ENCODE data around the gene NFYB. TPM values are rescaled to one million over a fixed set of nuclear protein-coding genes. Genes with fewer than 3 reads are reported as not detected.
A peak's percentile ranks its signal among the peaks of the same experiment; 100 is the strongest.

Gene NFYB
- total RNA-seq, 3 donors from 2014 or later (not counting 1 experiment from before 2014, with no cell fraction given): 13.3 to 17.4 (median 13.6) TPM

DNA sequence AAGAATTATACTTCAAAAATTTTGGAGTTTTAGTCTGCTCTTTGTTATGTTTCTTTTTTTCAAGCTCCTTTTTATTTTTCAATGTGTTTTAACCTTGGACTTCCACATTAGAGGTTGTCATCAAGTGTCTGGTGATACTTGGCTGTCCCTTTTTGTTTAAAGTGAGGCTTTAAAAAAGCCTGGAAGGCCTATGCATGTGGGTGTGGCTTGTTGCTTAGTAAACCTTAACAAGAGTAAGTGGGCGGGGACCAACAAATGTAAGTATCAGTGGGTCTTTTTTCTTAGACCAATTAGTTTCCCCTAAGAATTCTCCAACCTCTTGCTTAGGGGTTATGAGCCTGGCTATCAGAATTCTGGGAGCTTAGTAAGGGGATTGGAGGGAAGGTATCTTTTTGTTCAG is 47.3 kb downstream of the NFYB start:
- ATAC-seq: no peak
- no CpG with 5 or more reads among the region's 1 CpG for WGBS (ENCODE audit: insufficient coverage)

GRCh38 chr12:104083769-104084475 is 54.1 kb downstream of the NFYB start:
- Histone ChIP-seq H3K36me3 (ENCODE audit: control insufficient read depth, insufficient read depth, low read length) (peaks cover 62% of the 10 kb centered on the region), H3K4me3 (ENCODE audit: low read length) (no peak overlapping the region), H3K27ac (ENCODE audit: low read length) (no peak overlapping the region), H3K9me3 (ENCODE audit: control insufficient read depth, insufficient read depth, low read length) (no peaks in the 10 kb centered on the region), H3K27me3 (ENCODE audit: control insufficient read depth, insufficient read depth, low read length) (no peaks in the 10 kb centered on the region), H3K4me1 (ENCODE audit: control insufficient read depth, insufficient read depth, low read length) (no peaks in the 10 kb centered on the region)
- no peaks in the 10 kb centered on the region for H3K27me3 Mint-ChIP-seq (ENCODE audit: low read depth in 2 of 2)
- WGBS (ENCODE audit: insufficient coverage): 78% methylated on average over 8 of the region's 8 CpGs
- intact Hi-C loops (cut with micrococcal nuclease): no loop called here
- H3K4me3 Mint-ChIP-seq: no peak overlapping the region
- peaks cover 7% of the 10 kb centered on the region for H3K36me3 Mint-ChIP-seq
- no peak for ATAC-seq
- peaks cover 0 to 6% of the 10 kb centered on the region in 2 donors for H3K4me1 Mint-ChIP-seq
- DNase-seq: no peak
- H3K27ac Mint-ChIP-seq: peak overlapping the region in 1 of 2 donors; percentile 19
- TF ChIP-seq, protein P1, sequence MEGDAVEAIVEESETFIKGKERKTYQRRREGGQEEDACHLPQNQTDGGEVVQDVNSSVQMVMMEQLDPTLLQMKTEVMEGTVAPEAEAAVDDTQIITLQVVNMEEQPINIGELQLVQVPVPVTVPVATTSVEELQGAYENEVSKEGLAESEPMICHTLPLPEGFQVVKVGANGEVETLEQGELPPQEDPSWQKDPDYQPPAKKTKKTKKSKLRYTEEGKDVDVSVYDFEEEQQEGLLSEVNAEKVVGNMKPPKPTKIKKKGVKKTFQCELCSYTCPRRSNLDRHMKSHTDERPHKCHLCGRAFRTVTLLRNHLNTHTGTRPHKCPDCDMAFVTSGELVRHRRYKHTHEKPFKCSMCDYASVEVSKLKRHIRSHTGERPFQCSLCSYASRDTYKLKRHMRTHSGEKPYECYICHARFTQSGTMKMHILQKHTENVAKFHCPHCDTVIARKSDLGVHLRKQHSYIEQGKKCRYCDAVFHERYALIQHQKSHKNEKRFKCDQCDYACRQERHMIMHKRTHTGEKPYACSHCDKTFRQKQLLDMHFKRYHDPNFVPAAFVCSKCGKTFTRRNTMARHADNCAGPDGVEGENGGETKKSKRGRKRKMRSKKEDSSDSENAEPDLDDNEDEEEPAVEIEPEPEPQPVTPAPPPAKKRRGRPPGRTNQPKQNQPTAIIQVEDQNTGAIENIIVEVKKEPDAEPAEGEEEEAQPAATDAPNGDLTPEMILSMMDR (IDR thresholded peaks at IDR 0.05): no peak
- H3K9me3 Mint-ChIP-seq: no peaks in the 10 kb centered on the region

More for the DNA sequence above, 47.3 kb downstream of the NFYB start:
- no peaks in the 10 kb centered on the region for H3K9me3 Mint-ChIP-seq
- Histone ChIP-seq H3K27ac (ENCODE audit: low read length) (no peak overlapping the region), H3K4me3 (ENCODE audit: low read length) (no peak overlapping the region), H3K27me3 (ENCODE audit: control insufficient read depth, insufficient read depth, low read length) (no peaks in the 10 kb centered on the region), H3K36me3 (ENCODE audit: control insufficient read depth, insufficient read depth, low read length) (peaks cover 69% of the 10 kb centered on the region), H3K4me1 (ENCODE audit: control insufficient read depth, insufficient read depth, low read length) (no peaks in the 10 kb centered on the region), H3K9me3 (ENCODE audit: control insufficient read depth, insufficient read depth, low read length) (no peaks in the 10 kb centered on the region)
- TF ChIP-seq, protein P1 (IDR thresholded peaks at IDR 0.05): no peak
- no peaks in the 10 kb centered on the region for H3K27me3 Mint-ChIP-seq (ENCODE audit: low read depth in 2 of 2)
- no peak for DNase-seq
- H3K36me3 Mint-ChIP-seq: peaks cover 31% of the 10 kb centered on the region
- peak overlapping the region; percentile 9 for H3K4me3 Mint-ChIP-seq
- intact Hi-C loops (cut with micrococcal nuclease): no loop called here
- H3K4me1 Mint-ChIP-seq: no peaks in the 10 kb centered on the region
- H3K27ac Mint-ChIP-seq: no peak overlapping the region

GRCh38 chr12:104080764-104081163 is 57.2 kb downstream of the NFYB start:
- H3K9me3 ChIP-seq (ENCODE audit: control insufficient read depth, insufficient read depth, low read length): no peaks in the 10 kb centered on the region
- peaks cover 42% of the 10 kb centered on the region for H3K36me3 ChIP-seq (ENCODE audit: control insufficient read depth, insufficient read depth, low read length)
- Mint-ChIP-seq H3K27me3 (ENCODE audit: low read depth in 2 of 2) (no peaks in the 10 kb centered on the region), H3K27ac (no peak overlapping the region), H3K36me3 (peaks cover 7% of the 10 kb centered on the region), H3K9me3 (no peaks in the 10 kb centered on the region), H3K4me1 (peaks cover 10 to 16% of the 10 kb centered on the region in 2 donors), H3K4me3 (no peak overlapping the region)
- H3K4me3 ChIP-seq (ENCODE audit: low read length): no peak overlapping the region
- no peak overlapping the region for H3K27ac ChIP-seq (ENCODE audit: low read length)
- no peak for ATAC-seq
- no peaks in the 10 kb centered on the region for H3K27me3 ChIP-seq (ENCODE audit: control insufficient read depth, insufficient read depth, low read length)
- intact Hi-C loops (cut with micrococcal nuclease): no loop called here
- 67% methylated on average over 1 of the region's 1 CpG for WGBS (ENCODE audit: insufficient coverage)
- no peak for DNase-seq
- TF ChIP-seq, protein P1 (IDR thresholded peaks at IDR 0.05): no peak
- no peaks in the 10 kb centered on the region for H3K4me1 ChIP-seq (ENCODE audit: control insufficient read depth, insufficient read depth, low read length)

- ATAC-seq: no peak
- H3K27me3 ChIP-seq (ENCODE audit: control insufficient read depth, insufficient read depth, low read length): no peaks in the 10 kb centered on the region
- no peaks in the 10 kb centered on the region for H3K9me3 ChIP-seq (ENCODE audit: control insufficient read depth, insufficient read depth, low read length)
- no CpG with 5 or more reads among the region's 1 CpG for WGBS (ENCODE audit: insufficient coverage)
- no peak overlapping the region for H3K27ac ChIP-seq (ENCODE audit: low read length)
- intact Hi-C loops (cut with micrococcal nuclease): no loop called here
- no peaks in the 10 kb centered on the region for H3K9me3 Mint-ChIP-seq
- DNase-seq: no peak
- no peaks in the 10 kb centered on the region for H3K4me1 ChIP-seq (ENCODE audit: control insufficient read depth, insufficient read depth, low read length)
- H3K4me3 Mint-ChIP-seq: no peak overlapping the region
- H3K36me3 ChIP-seq (ENCODE audit: control insufficient read depth, insufficient read depth, low read length): peaks cover 32% of the 10 kb centered on the region
- no peak overlapping the region for H3K4me3 ChIP-seq (ENCODE audit: low read length)
- H3K36me3 Mint-ChIP-seq: peaks cover 7% of the 10 kb centered on the region
- no peaks in the 10 kb centered on the region for H3K27me3 Mint-ChIP-seq (ENCODE audit: low read depth in 2 of 2)
- peaks cover 16 to 17% of the 10 kb centered on the region in 2 donors for H3K4me1 Mint-ChIP-seq
- H3K27ac Mint-ChIP-seq: no peak overlapping the region
- TF ChIP-seq, protein P1 (IDR thresholded peaks at IDR 0.05): no peak
Measured at GRCh38 chr12:104079024-104079423, 59.0 kb downstream of the NFYB start.

All from natural killer cell (primary cell).